Dendritic cell treated with granulocyte-macrophage colony-stimulating factor and Interleukin-4, amounts not matched to agents 40 ng/mL and 50 ng/mL, for 4 days (primary cell): Measurements from ENCODE around the gene MS4A13.
"Not testable (repeated sequence)": the region's sequence is repeated elsewhere in the genome, so short reads cannot be mapped to it uniquely, and the experiment has no call there.

Source experiments
- H3K27ac Mint-ChIP-seq: one replicate; pipeline ENCODE4 v1.8.0; 2022; ENCODE audit warnings: mild to moderate bottlenecking, mixed read lengths
- H3K27me3 Mint-ChIP-seq: one replicate; pipeline ENCODE4 v1.8.0; 2022; ENCODE audit warnings: mild to moderate bottlenecking, mixed read lengths
- H3K36me3 Mint-ChIP-seq: one replicate; pipeline ENCODE4 v1.8.0; 2022; ENCODE audit warnings: low read depth, mixed read lengths
- H3K4me1 Mint-ChIP-seq: one replicate; pipeline ENCODE4 v1.8.0; 2022; ENCODE audit warnings: low read depth, mixed read lengths
- H3K4me3 Mint-ChIP-seq: one replicate; pipeline ENCODE4 v1.8.0; 2022; ENCODE audit warnings: mild to moderate bottlenecking, moderate library complexity, mixed read lengths
- H3K9me3 Mint-ChIP-seq: one replicate; pipeline ENCODE4 v1.8.0; 2022; ENCODE audit warnings: mixed read lengths
- intact Hi-C: fragments of 100-400 bp; cut with micrococcal nuclease; formaldehyde crosslinking; loops from one replicate; pipeline ENCODE4 v1.15.0; 2022

Gene MS4A13

GRCh38 chr11:60515144-60515855 is at the start of gene MS4A13:
Gene MS4A13 (plus strand): TSS chr11:60515392. CDS start chr11:60518084, 2,692 bp downstream.
- intact Hi-C loops = no loop called here
- Mint-ChIP-seq H3K9me3 (peaks cover 8% of the 10 kb centered on the region), H3K27me3 (peaks cover 30% of the 10 kb centered on the region)

GRCh38 chr11:60468829-60469228 is 46.4 kb upstream of the MS4A13 start:
- Mint-ChIP-seq H3K4me3 (no peak overlapping the region), H3K27me3 (no peaks in the 10 kb centered on the region), H3K4me1 (peaks cover 37% of the 10 kb centered on the region), H3K9me3 (peaks cover 8% of the 10 kb centered on the region), H3K27ac (peak overlapping the region; percentile 71), H3K36me3 (peaks cover 6% of the 10 kb centered on the region)
- intact Hi-C loops = no loop called here

More at GRCh38 chr11:60515144-60515855, at the start of gene MS4A13:
- Mint-ChIP-seq H3K27ac (no peak within 1 kb of the TSS), H3K36me3 (no peaks in the 10 kb centered on the region), H3K4me3 (no peak within 1 kb of the TSS), H3K4me1 (peaks cover 15% of the 10 kb centered on the region)

- Mint-ChIP-seq H3K27me3 (no peaks in the 10 kb centered on the region), H3K36me3 (peaks cover 9% of the 10 kb centered on the region), H3K9me3 (peaks cover 8% of the 10 kb centered on the region), H3K4me1 (peaks cover 33% of the 10 kb centered on the region), H3K4me3 (no peak overlapping the region), H3K27ac (no peak overlapping the region)
- intact Hi-C loops = no loop called here
These were observed 45.5 kb upstream of the MS4A13 start for GRCh38 chr11:60469723-60470122.

- H3K27ac Mint-ChIP-seq = peak overlapping the region; percentile 88
- intact Hi-C loops = no loop called here
- H3K4me1 Mint-ChIP-seq = peaks cover 51% of the 10 kb centered on the region
- peaks cover 51% of the 10 kb centered on the region for H3K36me3 Mint-ChIP-seq
- no peak overlapping the region for H3K4me3 Mint-ChIP-seq
- H3K27me3 Mint-ChIP-seq = no peaks in the 10 kb centered on the region
- peaks cover 35% of the 10 kb centered on the region for H3K9me3 Mint-ChIP-seq
These were observed 38.2 kb upstream of the MS4A13 start for GRCh38 chr11:60477035-60477445.

- Mint-ChIP-seq H3K4me1 (peaks cover 58% of the 10 kb centered on the region), H3K27ac (peak overlapping the region; percentile 84), H3K9me3 (peaks cover 35% of the 10 kb centered on the region), H3K27me3 (no peaks in the 10 kb centered on the region), H3K4me3 (no peak overlapping the region), H3K36me3 (peaks cover 35% of the 10 kb centered on the region)
- intact Hi-C loops = no loop called here
These were observed 32.8 kb upstream of the MS4A13 start for GRCh38 chr11:60482361-60482760.

- peak overlapping the region; percentile 35 for H3K27ac Mint-ChIP-seq
- peaks cover 1% of the 10 kb centered on the region for H3K27me3 Mint-ChIP-seq
- H3K9me3 Mint-ChIP-seq = peaks cover 17% of the 10 kb centered on the region
- H3K4me3 Mint-ChIP-seq = no peak overlapping the region
- H3K36me3 Mint-ChIP-seq = peaks cover 14% of the 10 kb centered on the region
- intact Hi-C loops = loop anchor here (1.0 to 5.0 kb wide), 4 partner anchors 123 to 221 kb away; no protein-coding TSS in a partner anchor
- peaks cover 34% of the 10 kb centered on the region for H3K4me1 Mint-ChIP-seq
These were observed 29.2 kb upstream of the MS4A13 start for GRCh38 chr11:60485987-60486386.

- Mint-ChIP-seq H3K27me3 (peaks cover 5% of the 10 kb centered on the region), H3K27ac (no peak within 1 kb of the TSS), H3K4me3 (no peak within 1 kb of the TSS), H3K36me3 (no peaks in the 10 kb centered on the region), H3K4me1 (peaks cover 7% of the 10 kb centered on the region), H3K9me3 (no peaks in the 10 kb centered on the region)
- intact Hi-C loops = no loop called here
These were observed 22.6 kb upstream of the MS4A13 start, which contains the start of gene MS4A12 for GRCh38 chr11:60492488-60493009. Gene MS4A12 (plus strand): TSS chr11:60492778. CDS start chr11:60497319, 4,541 bp downstream.

- Mint-ChIP-seq H3K4me1 (peaks cover 16% of the 10 kb centered on the region), H3K4me3 (no peak overlapping the region), H3K9me3 (no peaks in the 10 kb centered on the region), H3K27me3 (peaks cover 5% of the 10 kb centered on the region), H3K27ac (no peak overlapping the region), H3K36me3 (no peaks in the 10 kb centered on the region)
- intact Hi-C loops = no loop called here
These were observed 21.7 kb upstream of the MS4A13 start for GRCh38 chr11:60493454-60493853.

- intact Hi-C loops = no loop called here
- Mint-ChIP-seq H3K9me3 (no peaks in the 10 kb centered on the region), H3K36me3 (no peaks in the 10 kb centered on the region), H3K4me3 (no peak overlapping the region), H3K4me1 (peaks cover 24% of the 10 kb centered on the region), H3K27ac (peak overlapping the region; percentile 67), H3K27me3 (no peaks in the 10 kb centered on the region)
These were observed 16.8 kb upstream of the MS4A13 start for GRCh38 chr11:60498399-60498798.

- intact Hi-C loops = no loop called here
- H3K36me3 Mint-ChIP-seq = no peaks in the 10 kb centered on the region
- no peaks in the 10 kb centered on the region for H3K9me3 Mint-ChIP-seq
- H3K4me3 Mint-ChIP-seq = no peak overlapping the region
- H3K4me1 Mint-ChIP-seq = peaks cover 24% of the 10 kb centered on the region
- no peaks in the 10 kb centered on the region for H3K27me3 Mint-ChIP-seq
- peak overlapping the region; percentile 67 for H3K27ac Mint-ChIP-seq
These were observed 16.3 kb upstream of the MS4A13 start for GRCh38 chr11:60498853-60499252.

- intact Hi-C loops = no loop called here
- Mint-ChIP-seq H3K27ac (no peak overlapping the region), H3K9me3 (no peaks in the 10 kb centered on the region), H3K4me1 (peaks cover 24% of the 10 kb centered on the region), H3K36me3 (no peaks in the 10 kb centered on the region), H3K27me3 (no peaks in the 10 kb centered on the region), H3K4me3 (no peak overlapping the region)
These were observed 14.8 kb upstream of the MS4A13 start for GRCh38 chr11:60500276-60500910.

GRCh38 chr11:60502221-60502775 is 12.9 kb upstream of the MS4A13 start:
- Mint-ChIP-seq H3K4me1 (peaks cover 24% of the 10 kb centered on the region), H3K27me3 (peaks cover 2% of the 10 kb centered on the region), H3K27ac (no peak overlapping the region), H3K9me3 (no peaks in the 10 kb centered on the region), H3K4me3 (no peak overlapping the region), H3K36me3 (no peaks in the 10 kb centered on the region)
- intact Hi-C loops = no loop called here

- no peak overlapping the region for H3K27ac Mint-ChIP-seq
- H3K36me3 Mint-ChIP-seq = no peaks in the 10 kb centered on the region
- H3K4me3 Mint-ChIP-seq = no peak overlapping the region
- peaks cover 5% of the 10 kb centered on the region for H3K4me1 Mint-ChIP-seq
- no peaks in the 10 kb centered on the region for H3K9me3 Mint-ChIP-seq
- H3K27me3 Mint-ChIP-seq = peaks cover 2% of the 10 kb centered on the region
- intact Hi-C loops = no loop called here
These were observed 10.8 kb upstream of the MS4A13 start for GRCh38 chr11:60504219-60504905.

- H3K27ac Mint-ChIP-seq, H3K27me3 Mint-ChIP-seq, H3K9me3 Mint-ChIP-seq, H3K4me3 Mint-ChIP-seq, H3K4me1 Mint-ChIP-seq, intact Hi-C loops, H3K36me3 Mint-ChIP-seq: not testable (repeated sequence)
These were observed 5.6 kb upstream of the MS4A13 start for GRCh38 chr11:60509609-60510008.
